Measurements from ENCODE around the gene PLS1.

DNA sequence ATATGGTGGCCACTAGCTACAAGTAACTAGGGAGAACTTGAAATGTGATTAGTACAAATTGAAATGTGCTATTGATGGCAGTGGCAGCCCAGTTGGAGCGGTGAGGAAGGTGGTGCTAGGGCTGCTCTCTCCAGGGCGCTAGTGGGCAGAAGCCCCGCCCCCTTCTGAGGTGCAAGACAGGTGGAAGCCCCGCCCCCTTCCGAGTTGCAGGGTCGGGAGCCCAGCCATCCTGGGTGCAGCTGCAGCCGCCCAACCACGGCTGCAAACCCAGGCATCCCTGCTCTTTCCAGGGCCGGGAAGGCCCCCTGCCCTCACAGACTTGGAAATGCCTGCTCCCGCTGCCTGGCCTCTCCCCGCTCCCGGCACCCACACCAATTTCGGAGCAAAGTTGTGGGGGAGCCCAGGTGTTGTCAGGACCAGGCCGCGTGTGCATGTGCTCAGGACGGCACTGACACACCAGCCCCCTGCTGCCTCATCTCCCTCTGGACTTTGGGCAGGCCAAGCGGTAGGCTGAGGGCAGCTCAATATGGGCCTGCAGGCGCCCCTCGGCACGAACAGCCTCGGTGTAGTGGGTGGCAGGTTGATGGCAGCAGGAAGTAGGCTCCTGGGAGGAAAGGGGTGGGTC lies 27.7 kb upstream of the PLS1 start:
- no peak for TF ChIP-seq FOSL1 (IDR thresholded peaks at IDR 0.05; ENCODE audit: low read depth)
- no peak for TF ChIP-seq EZH2phosphoT487 (IDR thresholded peaks at IDR 0.05; ENCODE audit: borderline replicate concordance)
- TF ChIP-seq POLR2A (IDR thresholded peaks at IDR 0.05; ENCODE audit: borderline replicate concordance, extremely low read depth, insufficient read depth, insufficient read length) = no peak
- TF ChIP-seq, protein P1, sequence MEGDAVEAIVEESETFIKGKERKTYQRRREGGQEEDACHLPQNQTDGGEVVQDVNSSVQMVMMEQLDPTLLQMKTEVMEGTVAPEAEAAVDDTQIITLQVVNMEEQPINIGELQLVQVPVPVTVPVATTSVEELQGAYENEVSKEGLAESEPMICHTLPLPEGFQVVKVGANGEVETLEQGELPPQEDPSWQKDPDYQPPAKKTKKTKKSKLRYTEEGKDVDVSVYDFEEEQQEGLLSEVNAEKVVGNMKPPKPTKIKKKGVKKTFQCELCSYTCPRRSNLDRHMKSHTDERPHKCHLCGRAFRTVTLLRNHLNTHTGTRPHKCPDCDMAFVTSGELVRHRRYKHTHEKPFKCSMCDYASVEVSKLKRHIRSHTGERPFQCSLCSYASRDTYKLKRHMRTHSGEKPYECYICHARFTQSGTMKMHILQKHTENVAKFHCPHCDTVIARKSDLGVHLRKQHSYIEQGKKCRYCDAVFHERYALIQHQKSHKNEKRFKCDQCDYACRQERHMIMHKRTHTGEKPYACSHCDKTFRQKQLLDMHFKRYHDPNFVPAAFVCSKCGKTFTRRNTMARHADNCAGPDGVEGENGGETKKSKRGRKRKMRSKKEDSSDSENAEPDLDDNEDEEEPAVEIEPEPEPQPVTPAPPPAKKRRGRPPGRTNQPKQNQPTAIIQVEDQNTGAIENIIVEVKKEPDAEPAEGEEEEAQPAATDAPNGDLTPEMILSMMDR (IDR thresholded peaks at IDR 0.05 in 2 of 3, conservative IDR thresholded peaks at IDR 0.05 in 1 of 3; ENCODE audit: borderline replicate concordance in 1 of 3, insufficient read depth in 1 of 3, low read depth in 2 of 3, low read length in 2 of 3) = no peak
- TF ChIP-seq ZNF274 (IDR thresholded peaks at IDR 0.05; ENCODE audit: low read depth, low read length) = no peak
- TF ChIP-seq, protein P2, sequence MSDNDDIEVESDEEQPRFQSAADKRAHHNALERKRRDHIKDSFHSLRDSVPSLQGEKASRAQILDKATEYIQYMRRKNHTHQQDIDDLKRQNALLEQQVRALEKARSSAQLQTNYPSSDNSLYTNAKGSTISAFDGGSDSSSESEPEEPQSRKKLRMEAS (IDR thresholded peaks at IDR 0.05) = no peak
- no peak for TF ChIP-seq RAD21 (IDR thresholded peaks at IDR 0.05; ENCODE audit: low read depth)
- no peak for TF ChIP-seq SRF (IDR thresholded peaks at IDR 0.05; ENCODE audit: low read depth)
- TF ChIP-seq CEBPB (IDR thresholded peaks at IDR 0.05; ENCODE audit: low read depth) = no peak
- TF ChIP-seq, protein P3, sequence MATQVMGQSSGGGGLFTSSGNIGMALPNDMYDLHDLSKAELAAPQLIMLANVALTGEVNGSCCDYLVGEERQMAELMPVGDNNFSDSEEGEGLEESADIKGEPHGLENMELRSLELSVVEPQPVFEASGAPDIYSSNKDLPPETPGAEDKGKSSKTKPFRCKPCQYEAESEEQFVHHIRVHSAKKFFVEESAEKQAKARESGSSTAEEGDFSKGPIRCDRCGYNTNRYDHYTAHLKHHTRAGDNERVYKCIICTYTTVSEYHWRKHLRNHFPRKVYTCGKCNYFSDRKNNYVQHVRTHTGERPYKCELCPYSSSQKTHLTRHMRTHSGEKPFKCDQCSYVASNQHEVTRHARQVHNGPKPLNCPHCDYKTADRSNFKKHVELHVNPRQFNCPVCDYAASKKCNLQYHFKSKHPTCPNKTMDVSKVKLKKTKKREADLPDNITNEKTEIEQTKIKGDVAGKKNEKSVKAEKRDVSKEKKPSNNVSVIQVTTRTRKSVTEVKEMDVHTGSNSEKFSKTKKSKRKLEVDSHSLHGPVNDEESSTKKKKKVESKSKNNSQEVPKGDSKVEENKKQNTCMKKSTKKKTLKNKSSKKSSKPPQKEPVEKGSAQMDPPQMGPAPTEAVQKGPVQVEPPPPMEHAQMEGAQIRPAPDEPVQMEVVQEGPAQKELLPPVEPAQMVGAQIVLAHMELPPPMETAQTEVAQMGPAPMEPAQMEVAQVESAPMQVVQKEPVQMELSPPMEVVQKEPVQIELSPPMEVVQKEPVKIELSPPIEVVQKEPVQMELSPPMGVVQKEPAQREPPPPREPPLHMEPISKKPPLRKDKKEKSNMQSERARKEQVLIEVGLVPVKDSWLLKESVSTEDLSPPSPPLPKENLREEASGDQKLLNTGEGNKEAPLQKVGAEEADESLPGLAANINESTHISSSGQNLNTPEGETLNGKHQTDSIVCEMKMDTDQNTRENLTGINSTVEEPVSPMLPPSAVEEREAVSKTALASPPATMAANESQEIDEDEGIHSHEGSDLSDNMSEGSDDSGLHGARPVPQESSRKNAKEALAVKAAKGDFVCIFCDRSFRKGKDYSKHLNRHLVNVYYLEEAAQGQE (IDR thresholded peaks at IDR 0.05; ENCODE audit: low read depth) = no peak
- TF ChIP-seq EZH2 (IDR thresholded peaks at IDR 0.05) = no peak
- TF ChIP-seq EGR1 (IDR thresholded peaks at IDR 0.05; ENCODE audit: low read depth) = no peak
- TF ChIP-seq, protein P4, sequence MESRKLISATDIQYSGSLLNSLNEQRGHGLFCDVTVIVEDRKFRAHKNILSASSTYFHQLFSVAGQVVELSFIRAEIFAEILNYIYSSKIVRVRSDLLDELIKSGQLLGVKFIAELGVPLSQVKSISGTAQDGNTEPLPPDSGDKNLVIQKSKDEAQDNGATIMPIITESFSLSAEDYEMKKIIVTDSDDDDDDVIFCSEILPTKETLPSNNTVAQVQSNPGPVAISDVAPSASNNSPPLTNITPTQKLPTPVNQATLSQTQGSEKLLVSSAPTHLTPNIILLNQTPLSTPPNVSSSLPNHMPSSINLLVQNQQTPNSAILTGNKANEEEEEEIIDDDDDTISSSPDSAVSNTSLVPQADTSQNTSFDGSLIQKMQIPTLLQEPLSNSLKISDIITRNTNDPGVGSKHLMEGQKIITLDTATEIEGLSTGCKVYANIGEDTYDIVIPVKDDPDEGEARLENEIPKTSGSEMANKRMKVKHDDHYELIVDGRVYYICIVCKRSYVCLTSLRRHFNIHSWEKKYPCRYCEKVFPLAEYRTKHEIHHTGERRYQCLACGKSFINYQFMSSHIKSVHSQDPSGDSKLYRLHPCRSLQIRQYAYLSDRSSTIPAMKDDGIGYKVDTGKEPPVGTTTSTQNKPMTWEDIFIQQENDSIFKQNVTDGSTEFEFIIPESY (IDR thresholded peaks at IDR 0.05; ENCODE audit: extremely low read depth, insufficient replicate concordance, low read length) = no peak

Data from HCT116 (cell line).